ENCODE results near the gene HIRIP3. TPM values are rescaled to one million over a fixed set of nuclear protein-coding genes. Genes with fewer than 3 reads are reported as not detected.

The HIRIP3 gene
- total RNA-seq, 1 experiment from 2014 or later = 18.4 TPM

DNA sequence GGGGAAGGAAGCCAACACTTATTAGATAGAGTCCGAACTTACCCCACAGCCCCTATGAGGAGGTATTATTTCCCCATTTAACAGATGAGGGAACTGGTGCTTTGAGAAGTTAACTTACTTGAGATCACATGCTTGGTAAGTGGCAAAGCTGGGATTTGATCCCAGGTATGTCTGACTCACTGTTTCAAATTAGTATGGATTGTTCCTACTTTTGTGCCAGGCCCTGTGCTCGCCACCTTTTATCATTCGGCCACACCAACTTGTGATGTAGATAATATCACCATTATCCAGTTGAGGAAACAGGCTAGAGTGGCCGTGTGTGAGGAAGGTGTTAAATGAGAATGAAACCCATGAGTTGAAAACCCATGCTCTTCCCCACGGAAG lies 10.7 kb downstream of the HIRIP3 start:
- Histone ChIP-seq H4K20me1 (ENCODE audit: low read length) (no peaks in the 10 kb centered on the region), H3K9me2 (replicated peaks; ENCODE audit: low read length) (no peaks in the 10 kb centered on the region), H3K9me3 (ENCODE audit: low read length) (no peaks in the 10 kb centered on the region), H3K9ac (ENCODE audit: low read length) (no peak overlapping the region), H3K27me3 (ENCODE audit: low read length) (no peaks in the 10 kb centered on the region), H3K79me2 (ENCODE audit: low read length) (no peaks in the 10 kb centered on the region), H3K4me1 (ENCODE audit: insufficient read depth, low read length) (no peaks in the 10 kb centered on the region), H3K4me3 (ENCODE audit: low read length) (no peak overlapping the region), H3K36me3 (ENCODE audit: low read depth, low read length) (peaks cover 26% of the 10 kb centered on the region), H3K27ac (ENCODE audit: low read length) (no peak overlapping the region), H3F3A (ENCODE audit: low read length, unreplicated experiment) (no peaks in the 10 kb centered on the region), H3K4me2 (ENCODE audit: low read length) (no peak overlapping the region), H2AFZ (ENCODE audit: low read length) (no peak overlapping the region)
- no peak for DNase-seq
- POLR2A ChIA-PET (ENCODE audit: unreplicated experiment) = no interaction called here
- no TSS peak for BruUV-seq (replicated peaks)
- ATAC-seq = no peak
- CTCF ChIA-PET = no interaction called here
- no peak for TF ChIP-seq EZH2 (IDR thresholded peaks at IDR 0.05; ENCODE audit: low read length, unreplicated experiment)
- TF ChIP-seq EZH2phosphoT487 (IDR thresholded peaks at IDR 0.05; ENCODE audit: borderline replicate concordance, low read length) = no peak
- TF ChIP-seq, protein P1, sequence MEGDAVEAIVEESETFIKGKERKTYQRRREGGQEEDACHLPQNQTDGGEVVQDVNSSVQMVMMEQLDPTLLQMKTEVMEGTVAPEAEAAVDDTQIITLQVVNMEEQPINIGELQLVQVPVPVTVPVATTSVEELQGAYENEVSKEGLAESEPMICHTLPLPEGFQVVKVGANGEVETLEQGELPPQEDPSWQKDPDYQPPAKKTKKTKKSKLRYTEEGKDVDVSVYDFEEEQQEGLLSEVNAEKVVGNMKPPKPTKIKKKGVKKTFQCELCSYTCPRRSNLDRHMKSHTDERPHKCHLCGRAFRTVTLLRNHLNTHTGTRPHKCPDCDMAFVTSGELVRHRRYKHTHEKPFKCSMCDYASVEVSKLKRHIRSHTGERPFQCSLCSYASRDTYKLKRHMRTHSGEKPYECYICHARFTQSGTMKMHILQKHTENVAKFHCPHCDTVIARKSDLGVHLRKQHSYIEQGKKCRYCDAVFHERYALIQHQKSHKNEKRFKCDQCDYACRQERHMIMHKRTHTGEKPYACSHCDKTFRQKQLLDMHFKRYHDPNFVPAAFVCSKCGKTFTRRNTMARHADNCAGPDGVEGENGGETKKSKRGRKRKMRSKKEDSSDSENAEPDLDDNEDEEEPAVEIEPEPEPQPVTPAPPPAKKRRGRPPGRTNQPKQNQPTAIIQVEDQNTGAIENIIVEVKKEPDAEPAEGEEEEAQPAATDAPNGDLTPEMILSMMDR (conservative IDR thresholded peaks at IDR 0.05; ENCODE audit: low read depth, low read length) = no peak
- intact Hi-C loops (cut with micrococcal nuclease) = no loop called here

DNA sequence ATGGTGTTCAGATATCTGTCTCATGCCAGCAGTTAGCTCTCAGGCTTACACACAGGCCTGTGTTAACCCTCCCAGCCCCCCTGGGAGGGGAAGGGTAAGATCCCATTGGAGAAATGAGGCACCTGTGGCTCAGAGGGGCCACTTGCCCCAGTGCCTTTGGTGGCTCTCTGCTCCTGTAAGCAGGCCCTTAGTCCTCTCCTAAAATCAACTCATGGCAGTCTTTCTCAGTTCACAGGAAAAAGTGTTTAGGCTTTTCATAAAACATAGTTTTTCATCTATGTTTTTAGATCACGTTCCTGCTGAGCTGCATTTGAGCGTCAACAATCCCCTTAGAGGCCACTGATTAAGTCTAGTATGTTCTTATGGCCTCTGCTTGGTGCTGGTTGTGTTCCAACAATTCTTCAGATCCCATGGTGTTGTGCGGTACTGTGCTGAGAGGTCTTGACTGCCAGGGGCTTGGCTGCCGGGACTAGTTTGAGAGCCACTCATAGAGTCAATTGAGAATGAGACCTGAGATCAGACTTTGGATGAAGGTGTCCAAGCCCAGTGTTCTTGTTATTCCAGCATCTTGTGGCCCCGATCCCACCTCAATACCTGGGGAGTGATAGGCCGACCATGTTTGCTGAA lies 11.2 kb downstream of the HIRIP3 start:
- H3K79me2 ChIP-seq (ENCODE audit: low read length) = no peaks in the 10 kb centered on the region
- H3K9me2 ChIP-seq (replicated peaks; ENCODE audit: low read length) = no peaks in the 10 kb centered on the region
- H3K4me1 ChIP-seq (ENCODE audit: insufficient read depth, low read length) = no peaks in the 10 kb centered on the region
- H4K20me1 ChIP-seq (ENCODE audit: low read length) = no peaks in the 10 kb centered on the region
- no peak overlapping the region for H2AFZ ChIP-seq (ENCODE audit: low read length)
- no TSS peak for BruUV-seq (replicated peaks)
- CTCF ChIA-PET = no interaction called here
- no peaks in the 10 kb centered on the region for H3K27me3 ChIP-seq (ENCODE audit: low read length)
- no peaks in the 10 kb centered on the region for H3K9me3 ChIP-seq (ENCODE audit: low read length)
- H3K4me2 ChIP-seq (ENCODE audit: low read length) = no peak overlapping the region
- TF ChIP-seq, protein P1 (conservative IDR thresholded peaks at IDR 0.05; ENCODE audit: low read depth, low read length) = no peak
- no peak for TF ChIP-seq EZH2 (IDR thresholded peaks at IDR 0.05; ENCODE audit: low read length, unreplicated experiment)
- no peak for TF ChIP-seq EZH2phosphoT487 (IDR thresholded peaks at IDR 0.05; ENCODE audit: borderline replicate concordance, low read length)
- POLR2A ChIA-PET (ENCODE audit: unreplicated experiment) = no interaction called here
- ATAC-seq = no peak
- intact Hi-C loops (cut with micrococcal nuclease) = no loop called here
- no peaks in the 10 kb centered on the region for H3F3A ChIP-seq (ENCODE audit: low read length, unreplicated experiment)
- H3K27ac ChIP-seq (ENCODE audit: low read length) = no peak overlapping the region
- H3K4me3 ChIP-seq (ENCODE audit: low read length) = no peak overlapping the region
- peaks cover 31% of the 10 kb centered on the region for H3K36me3 ChIP-seq (ENCODE audit: low read depth, low read length)
- no peak overlapping the region for H3K9ac ChIP-seq (ENCODE audit: low read length)
- no peak for DNase-seq

DNA sequence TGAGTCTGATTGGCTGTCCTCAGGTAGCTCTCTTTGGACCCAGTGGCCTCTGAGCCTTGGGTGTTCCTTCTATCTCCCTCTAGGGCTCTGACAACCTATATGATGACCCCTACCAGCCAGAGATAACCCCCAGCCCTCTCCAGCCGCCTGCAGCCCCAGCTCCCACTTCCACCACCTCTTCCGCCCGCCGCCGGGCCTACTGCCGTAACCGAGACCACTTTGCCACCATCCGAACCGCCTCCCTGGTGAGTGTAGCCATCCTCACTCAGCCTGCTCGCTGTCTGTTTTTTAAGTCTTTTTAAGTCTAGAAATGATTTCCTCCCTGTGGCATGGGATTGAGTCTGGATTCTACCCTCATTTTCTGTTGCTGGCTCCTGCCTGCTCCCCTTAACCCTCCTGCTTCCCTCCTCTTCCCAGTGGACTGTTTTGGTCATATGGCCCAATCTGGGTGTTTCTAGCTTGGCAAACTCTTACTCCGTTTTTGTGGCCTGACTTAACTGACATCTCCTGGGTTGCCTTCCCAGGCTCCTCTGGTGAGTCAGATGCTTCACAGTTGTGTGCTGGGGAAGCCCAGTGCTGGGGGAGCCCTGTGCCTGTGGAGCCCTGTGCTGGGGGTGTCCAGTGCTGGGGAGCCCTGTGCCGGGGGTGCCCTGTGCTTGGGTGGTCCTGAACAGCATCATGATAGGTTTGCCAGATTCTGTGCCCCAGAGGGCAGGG lies 11.8 kb downstream of the HIRIP3 start:
- ChIA-PET CTCF (no interaction called here), POLR2A (ENCODE audit: unreplicated experiment) (no interaction called here)
- Histone ChIP-seq H3K4me1 (ENCODE audit: insufficient read depth, low read length) (no peaks in the 10 kb centered on the region), H3K9me2 (replicated peaks; ENCODE audit: low read length) (no peaks in the 10 kb centered on the region), H3K9ac (ENCODE audit: low read length) (no peak overlapping the region), H3K27ac (ENCODE audit: low read length) (no peak overlapping the region), H3K36me3 (ENCODE audit: low read depth, low read length) (peaks cover 36% of the 10 kb centered on the region), H3K4me2 (ENCODE audit: low read length) (no peak overlapping the region), H3K79me2 (ENCODE audit: low read length) (no peaks in the 10 kb centered on the region), H3K9me3 (ENCODE audit: low read length) (no peaks in the 10 kb centered on the region), H3K27me3 (ENCODE audit: low read length) (no peaks in the 10 kb centered on the region), H2AFZ (ENCODE audit: low read length) (no peak overlapping the region), H4K20me1 (ENCODE audit: low read length) (no peaks in the 10 kb centered on the region), H3K4me3 (ENCODE audit: low read length) (no peak overlapping the region), H3F3A (ENCODE audit: low read length, unreplicated experiment) (no peaks in the 10 kb centered on the region)
- no peak for DNase-seq
- TF ChIP-seq, protein P1 (conservative IDR thresholded peaks at IDR 0.05; ENCODE audit: low read depth, low read length) = no peak
- TF ChIP-seq EZH2phosphoT487 (IDR thresholded peaks at IDR 0.05; ENCODE audit: borderline replicate concordance, low read length) (no peak), EZH2 (IDR thresholded peaks at IDR 0.05; ENCODE audit: low read length, unreplicated experiment) (no peak)
- intact Hi-C loops (cut with micrococcal nuclease) = no loop called here
- no peak for ATAC-seq
- BruUV-seq (replicated peaks) = no TSS peak
